Measurements from ENCODE around the gene IFT52. TPM values are rescaled to one million over a fixed set of nuclear protein-coding genes. Genes with fewer than 3 reads are reported as not detected.
A peak's percentile ranks its signal among the peaks of the same experiment; 100 is the strongest.

Gene IFT52
- total RNA-seq, 1 donor from 2014 or later, result 56.6 TPM

GRCh38 chr20:43554369-43554768 is 36.4 kb upstream of the IFT52 start:
- no peaks in the 10 kb centered on the region for H3K36me3 Mint-ChIP-seq (ENCODE audit: insufficient read depth)

DNA sequence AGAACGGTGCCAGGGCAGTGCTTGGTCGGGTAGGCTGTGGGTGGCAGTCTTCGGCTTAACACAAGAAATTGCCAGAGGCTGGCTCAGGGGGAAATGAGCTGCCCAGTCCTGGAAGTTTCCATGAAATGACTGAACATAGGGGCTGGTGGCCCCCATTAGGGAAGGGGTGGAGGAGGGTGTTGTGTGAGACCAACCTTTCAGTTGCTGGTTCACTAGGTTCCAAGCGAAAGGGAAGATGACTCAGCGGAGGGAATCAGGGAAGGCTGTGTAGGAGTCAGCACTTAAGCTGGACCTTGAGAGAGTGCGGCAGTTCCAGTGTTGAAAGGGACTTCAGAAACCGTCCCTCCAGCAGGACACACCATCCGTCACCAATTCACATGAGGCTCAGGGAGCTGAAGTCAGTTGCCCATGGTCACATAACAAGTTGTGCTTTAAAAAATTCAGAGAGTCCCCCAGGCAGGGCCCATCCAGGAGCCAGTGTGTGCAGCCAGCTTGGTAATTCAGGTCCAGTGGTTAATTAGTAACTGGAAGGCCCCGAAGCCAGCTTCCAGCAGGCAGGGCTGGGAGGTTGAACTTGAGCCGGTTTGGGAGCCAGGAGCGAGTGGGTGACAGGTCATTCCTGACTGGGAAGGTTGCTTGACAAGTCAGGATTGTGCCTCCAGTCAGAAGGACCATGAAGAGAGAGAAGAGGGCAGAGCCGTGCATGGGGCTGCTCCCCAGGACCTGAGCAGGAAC is 32.2 kb upstream of the IFT52 start, which contains the start of gene SGK2:
SGK2 (plus strand) TSS at position 616 of the 735 bp plus-strand sequence. CDS start 7,469 bp downstream, outside the sequence.
- Mint-ChIP-seq H3K36me3 (ENCODE audit: insufficient read depth) (no peaks in the 10 kb centered on the region), H3K27ac (peak within 1 kb of the TSS; percentile 98), H3K4me1 (ENCODE audit: low read depth) (peaks cover 26% of the 10 kb centered on the region), H3K4me3 (ENCODE audit: low read depth) (peak within 1 kb of the TSS; percentile 40), H3K9me3 (ENCODE audit: low read depth) (no peaks in the 10 kb centered on the region), H3K27me3 (no peaks in the 10 kb centered on the region)
- peak; percentile 55 for DNase-seq (ENCODE audit: low spot score, unreplicated experiment)
- TF ChIP-seq, protein P1, sequence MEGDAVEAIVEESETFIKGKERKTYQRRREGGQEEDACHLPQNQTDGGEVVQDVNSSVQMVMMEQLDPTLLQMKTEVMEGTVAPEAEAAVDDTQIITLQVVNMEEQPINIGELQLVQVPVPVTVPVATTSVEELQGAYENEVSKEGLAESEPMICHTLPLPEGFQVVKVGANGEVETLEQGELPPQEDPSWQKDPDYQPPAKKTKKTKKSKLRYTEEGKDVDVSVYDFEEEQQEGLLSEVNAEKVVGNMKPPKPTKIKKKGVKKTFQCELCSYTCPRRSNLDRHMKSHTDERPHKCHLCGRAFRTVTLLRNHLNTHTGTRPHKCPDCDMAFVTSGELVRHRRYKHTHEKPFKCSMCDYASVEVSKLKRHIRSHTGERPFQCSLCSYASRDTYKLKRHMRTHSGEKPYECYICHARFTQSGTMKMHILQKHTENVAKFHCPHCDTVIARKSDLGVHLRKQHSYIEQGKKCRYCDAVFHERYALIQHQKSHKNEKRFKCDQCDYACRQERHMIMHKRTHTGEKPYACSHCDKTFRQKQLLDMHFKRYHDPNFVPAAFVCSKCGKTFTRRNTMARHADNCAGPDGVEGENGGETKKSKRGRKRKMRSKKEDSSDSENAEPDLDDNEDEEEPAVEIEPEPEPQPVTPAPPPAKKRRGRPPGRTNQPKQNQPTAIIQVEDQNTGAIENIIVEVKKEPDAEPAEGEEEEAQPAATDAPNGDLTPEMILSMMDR (IDR thresholded peaks at IDR 0.05; ENCODE audit: unreplicated experiment), result no peak

More at GRCh38 chr20:43554369-43554768, 36.4 kb upstream of the IFT52 start:
- Mint-ChIP-seq H3K4me1 (ENCODE audit: low read depth) (peaks cover 20% of the 10 kb centered on the region), H3K4me3 (ENCODE audit: low read depth) (no peak overlapping the region), H3K27me3 (no peaks in the 10 kb centered on the region), H3K27ac (no peak overlapping the region), H3K9me3 (ENCODE audit: low read depth) (no peaks in the 10 kb centered on the region)
- DNase-seq (ENCODE audit: low spot score, unreplicated experiment), result no peak
- TF ChIP-seq, protein P1 (IDR thresholded peaks at IDR 0.05; ENCODE audit: unreplicated experiment), result no peak

- Mint-ChIP-seq H3K4me3 (ENCODE audit: low read depth) (peak overlapping the region; percentile 11), H3K9me3 (ENCODE audit: low read depth) (no peaks in the 10 kb centered on the region), H3K27ac (peak overlapping the region; percentile 98), H3K36me3 (ENCODE audit: insufficient read depth) (no peaks in the 10 kb centered on the region), H3K27me3 (no peaks in the 10 kb centered on the region), H3K4me1 (ENCODE audit: low read depth) (peaks cover 26% of the 10 kb centered on the region)
- DNase-seq (ENCODE audit: low spot score, unreplicated experiment), result no peak
- TF ChIP-seq, protein P1 (IDR thresholded peaks at IDR 0.05; ENCODE audit: unreplicated experiment), result no peak
Measured at GRCh38 chr20:43559147-43559987, 31.4 kb upstream of the IFT52 start.

DNA sequence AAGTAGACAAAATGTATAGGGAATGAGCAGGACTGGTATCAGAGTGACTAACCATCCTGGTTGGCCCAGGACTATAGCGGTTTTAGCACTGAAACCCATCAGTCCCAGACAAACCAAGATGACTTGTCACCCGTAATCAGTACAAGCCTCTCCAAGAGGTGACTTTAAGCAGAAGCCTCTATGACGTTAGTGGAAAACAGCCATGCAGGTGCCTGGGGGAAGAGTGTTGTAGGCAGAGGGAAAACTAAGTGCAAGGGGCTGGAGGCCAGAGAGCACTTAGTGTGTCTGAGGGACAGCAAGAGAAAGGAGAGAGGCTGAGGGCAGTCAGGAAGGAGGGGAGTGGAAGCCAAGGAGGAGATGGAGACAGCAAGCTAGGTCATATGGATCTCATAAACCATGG is 29.8 kb upstream of the IFT52 start:
- Mint-ChIP-seq H3K9me3 (ENCODE audit: low read depth) (no peaks in the 10 kb centered on the region), H3K4me1 (ENCODE audit: low read depth) (peaks cover 26% of the 10 kb centered on the region), H3K36me3 (ENCODE audit: insufficient read depth) (no peaks in the 10 kb centered on the region), H3K27me3 (no peaks in the 10 kb centered on the region), H3K27ac (peak overlapping the region; percentile 49), H3K4me3 (ENCODE audit: low read depth) (no peak overlapping the region)
- no peak for DNase-seq (ENCODE audit: low spot score, unreplicated experiment)
- TF ChIP-seq, protein P1 (IDR thresholded peaks at IDR 0.05; ENCODE audit: unreplicated experiment), result no peak

- peak overlapping the region; percentile 26 for H3K27ac Mint-ChIP-seq
- no peak overlapping the region for H3K4me3 Mint-ChIP-seq (ENCODE audit: low read depth)
- H3K9me3 Mint-ChIP-seq (ENCODE audit: low read depth), result no peaks in the 10 kb centered on the region
- TF ChIP-seq, protein P1 (IDR thresholded peaks at IDR 0.05; ENCODE audit: unreplicated experiment), result no peak
- H3K27me3 Mint-ChIP-seq, result no peaks in the 10 kb centered on the region
- H3K4me1 Mint-ChIP-seq (ENCODE audit: low read depth), result peaks cover 14% of the 10 kb centered on the region
- H3K36me3 Mint-ChIP-seq (ENCODE audit: insufficient read depth), result no peaks in the 10 kb centered on the region
- no peak for DNase-seq (ENCODE audit: low spot score, unreplicated experiment)
Measured at GRCh38 chr20:43563429-43563828, 27.3 kb upstream of the IFT52 start.

Data from progenitor cell of endocrine pancreas (in vitro differentiated cells).